ENCODE data around the gene MARK4.

DNA sequence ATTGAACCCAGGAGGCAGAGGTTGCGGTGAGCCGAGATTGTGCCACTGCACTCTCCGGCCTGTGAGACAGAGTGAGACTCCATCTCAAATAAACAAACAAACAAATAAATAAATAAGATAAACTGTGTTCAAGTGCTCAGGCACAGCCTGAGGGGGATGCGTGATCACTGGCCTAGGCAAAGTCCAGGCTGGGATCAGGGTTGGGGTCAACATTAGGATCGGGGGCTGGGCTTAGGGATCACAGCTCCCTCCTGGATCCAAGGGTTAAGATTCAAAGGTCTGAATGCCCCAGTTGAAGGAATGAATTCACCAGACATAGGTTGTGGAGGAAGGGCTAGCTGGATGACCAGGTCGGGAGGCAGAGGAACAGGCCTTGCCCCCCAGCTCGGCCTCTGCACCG lies 3.9 kb upstream of the MARK4 start:
- TF ChIP-seq, protein P1, sequence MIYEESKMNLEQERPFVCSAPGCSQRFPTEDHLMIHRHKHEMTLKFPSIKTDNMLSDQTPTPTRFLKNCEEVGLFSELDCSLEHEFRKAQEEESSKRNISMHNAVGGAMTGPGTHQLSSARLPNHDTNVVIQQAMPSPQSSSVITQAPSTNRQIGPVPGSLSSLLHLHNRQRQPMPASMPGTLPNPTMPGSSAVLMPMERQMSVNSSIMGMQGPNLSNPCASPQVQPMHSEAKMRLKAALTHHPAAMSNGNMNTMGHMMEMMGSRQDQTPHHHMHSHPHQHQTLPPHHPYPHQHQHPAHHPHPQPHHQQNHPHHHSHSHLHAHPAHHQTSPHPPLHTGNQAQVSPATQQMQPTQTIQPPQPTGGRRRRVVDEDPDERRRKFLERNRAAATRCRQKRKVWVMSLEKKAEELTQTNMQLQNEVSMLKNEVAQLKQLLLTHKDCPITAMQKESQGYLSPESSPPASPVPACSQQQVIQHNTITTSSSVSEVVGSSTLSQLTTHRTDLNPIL (CRISPR knock-in tag; IDR thresholded peaks at IDR 0.05; ENCODE audit: low read depth): no peak
- no peak for TF ChIP-seq CSDC2 (CRISPR knock-in tag; IDR thresholded peaks at IDR 0.05)
- no peak for TF ChIP-seq ZC3H10 (CRISPR knock-in tag; IDR thresholded peaks at IDR 0.05)
- TF ChIP-seq PATZ1 (CRISPR knock-in tag; IDR thresholded peaks at IDR 0.05; ENCODE audit: borderline replicate concordance): no peak
- TF ChIP-seq ARNTL (CRISPR knock-in tag; IDR thresholded peaks at IDR 0.05; ENCODE audit: borderline replicate concordance, low read depth): no peak
- TF ChIP-seq ESRRG (CRISPR knock-in tag; IDR thresholded peaks at IDR 0.05): no peak
